ENCODE data around the gene THAP4. TPM values are rescaled to one million over a fixed set of nuclear protein-coding genes. Genes with fewer than 3 reads are reported as not detected.

The THAP4 gene
- total and polyA plus RNA-seq, 2 of the 4 experiments (the other 2 are of a cell fraction) = 33.9 to 55.1 TPM

GRCh38 chr2:241598061-241598460 lies 38.9 kb downstream of the THAP4 start:
- ATAC-seq (ENCODE audit: low read depth) = no peak
- no peak for DNase-seq

More at GRCh38 chr2:241598061-241598460, 38.9 kb downstream of the THAP4 start:
- Histone ChIP-seq H3K9me3 (ENCODE audit: control insufficient read depth, insufficient read depth, low read length) (no peaks in the 10 kb centered on the region), H3K14ac (replicated peaks; ENCODE audit: low read depth, low read length) (no peak overlapping the region), H3K4me2 (ENCODE audit: low read depth, low read length) (no peak overlapping the region), H3K9me1 (ENCODE audit: insufficient read depth, low read length) (no peaks in the 10 kb centered on the region), H4K5ac (ENCODE audit: low read depth, low read length) (no peak overlapping the region), H4K8ac (ENCODE audit: low read depth in 2 of 2, low read length in 2 of 2) (no peak overlapping the region), H3K56ac (ENCODE audit: extremely low read depth, insufficient read depth, low read length) (no peak overlapping the region), H3K9ac (ENCODE audit: low read depth, low read length) (no peak overlapping the region), H2AK5ac (ENCODE audit: low read depth, low read length) (no peak overlapping the region), H3K36me3 (ENCODE audit: control insufficient read depth, insufficient read depth, low read length) (peaks cover 39% of the 10 kb centered on the region), H3K27ac (ENCODE audit: insufficient read depth, low read length) (no peak overlapping the region), H3K79me1 (ENCODE audit: low read depth in 1 of 2, low read length in 2 of 2) (peaks cover 8 to 19% of the 10 kb centered on the region in 2 experiments; a peak in 2 of 4 replicates), H2AK9ac (replicated peaks; ENCODE audit: low read depth, low read length, poor library complexity) (no peak overlapping the region), H3K18ac (ENCODE audit: low read depth, low read length) (no peak overlapping the region), H3K4ac (ENCODE audit: low read depth, low read length) (no peak overlapping the region), H2BK120ac (ENCODE audit: low read depth, low read length) (no peak overlapping the region), H3K4me1 (ENCODE audit: control insufficient read depth, insufficient read depth, low read length) (no peaks in the 10 kb centered on the region; the same call in 1 of the 2 replicates), H2BK15ac (ENCODE audit: low read depth, low read length) (no peak overlapping the region), H4K91ac (ENCODE audit: insufficient read depth, low read depth, low read length) (no peak overlapping the region), H3K27me3 (ENCODE audit: control insufficient read depth, insufficient read depth, low read length) (no peaks in the 10 kb centered on the region), H2BK20ac (ENCODE audit: low read depth, low read length) (no peak overlapping the region), H4K20me1 (ENCODE audit: insufficient read depth, low read length) (no peaks in the 10 kb centered on the region), H3K23ac (ENCODE audit: low read depth, low read length) (no peak overlapping the region), H2AFZ (replicated peaks; ENCODE audit: low read length, poor library complexity) (no peak overlapping the region), H2BK5ac (ENCODE audit: low read depth, low read length, poor library complexity, severe bottlenecking) (no peak overlapping the region), H3K4me3 (ENCODE audit: insufficient read depth, low read depth, low read length) (no peak overlapping the region)
- in situ Hi-C loops (cut with MboI; ENCODE audit: low sequenced_read_pairs) (no loop called here), dilution Hi-C loops (cut with HindIII; ENCODE audit: low sequenced_read_pairs, unreplicated experiment) (no loop called here), intact Hi-C loops (cut with micrococcal nuclease) (no loop called here)
- TF ChIP-seq, protein P1, sequence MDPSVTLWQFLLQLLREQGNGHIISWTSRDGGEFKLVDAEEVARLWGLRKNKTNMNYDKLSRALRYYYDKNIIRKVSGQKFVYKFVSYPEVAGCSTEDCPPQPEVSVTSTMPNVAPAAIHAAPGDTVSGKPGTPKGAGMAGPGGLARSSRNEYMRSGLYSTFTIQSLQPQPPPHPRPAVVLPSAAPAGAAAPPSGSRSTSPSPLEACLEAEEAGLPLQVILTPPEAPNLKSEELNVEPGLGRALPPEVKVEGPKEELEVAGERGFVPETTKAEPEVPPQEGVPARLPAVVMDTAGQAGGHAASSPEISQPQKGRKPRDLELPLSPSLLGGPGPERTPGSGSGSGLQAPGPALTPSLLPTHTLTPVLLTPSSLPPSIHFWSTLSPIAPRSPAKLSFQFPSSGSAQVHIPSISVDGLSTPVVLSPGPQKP (IDR thresholded peaks at IDR 0.05; ENCODE audit: borderline replicate concordance, low read depth, low read length) = no peak
- TF ChIP-seq USF2 (IDR thresholded peaks at IDR 0.05; ENCODE audit: low read depth, low read length) (no peak), SMC3 (IDR thresholded peaks at IDR 0.05; ENCODE audit: low read depth, low read length) (no peak), RCOR1 (IDR thresholded peaks at IDR 0.05; ENCODE audit: insufficient replicate concordance, low read length) (no peak), RAD21 (IDR thresholded peaks at IDR 0.05; ENCODE audit: low read length) (no peak), BHLHE40 (IDR thresholded peaks at IDR 0.05; ENCODE audit: low read depth, low read length) (no peak), FOS (IDR thresholded peaks at IDR 0.05; ENCODE audit: low read depth, low read length) (no peak), MAFK (IDR thresholded peaks at IDR 0.05; ENCODE audit: low read depth, low read length) (no peak), MAZ (IDR thresholded peaks at IDR 0.05; ENCODE audit: borderline replicate concordance, low read depth, low read length) (no peak), CEBPB (IDR thresholded peaks at IDR 0.05; ENCODE audit: low read depth, low read length) (no peak)
- WGBS, 2 experiments (ENCODE audit: extremely low coverage in 2 of 2, insufficient read length in 1 of 2) = 100% methylated on average over 4 of the region's 5 CpGs; no CpG with 5 or more reads in 1 of the 2 experiments
- no TSS peak for BruUV-seq (replicated peaks)
- ChIA-PET POLR2A (ENCODE audit: unreplicated experiment) (no interaction called here), CTCF (interaction anchor here (0.7 to 1.1 kb wide), 2 partner anchors 12 to 83 kb away, joined by 4 read pairs; no protein-coding TSS in a partner anchor)
